Measurements from ENCODE around the gene ZSWIM6.

The ZSWIM6 gene

DNA sequence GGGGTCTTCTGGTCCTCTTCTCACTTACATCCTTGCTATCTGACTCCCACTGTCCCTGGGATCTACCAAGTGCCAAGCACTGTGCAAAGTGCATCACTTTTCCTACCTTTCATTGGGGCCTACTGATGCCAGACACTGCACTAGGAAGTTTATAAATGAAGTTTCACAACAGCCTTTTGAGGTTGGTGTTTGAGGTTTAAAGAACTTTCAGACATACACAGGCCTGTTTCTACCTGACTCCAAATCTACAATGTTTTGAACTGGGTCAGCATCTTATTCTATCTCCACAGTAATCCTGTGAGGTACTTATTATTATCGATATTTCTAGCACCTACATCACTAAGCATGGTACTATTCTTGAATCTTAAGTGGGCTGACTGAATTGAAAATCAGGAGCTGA lies 227.7 kb downstream of the ZSWIM6 start:
- no peak for DNase-seq

DNA sequence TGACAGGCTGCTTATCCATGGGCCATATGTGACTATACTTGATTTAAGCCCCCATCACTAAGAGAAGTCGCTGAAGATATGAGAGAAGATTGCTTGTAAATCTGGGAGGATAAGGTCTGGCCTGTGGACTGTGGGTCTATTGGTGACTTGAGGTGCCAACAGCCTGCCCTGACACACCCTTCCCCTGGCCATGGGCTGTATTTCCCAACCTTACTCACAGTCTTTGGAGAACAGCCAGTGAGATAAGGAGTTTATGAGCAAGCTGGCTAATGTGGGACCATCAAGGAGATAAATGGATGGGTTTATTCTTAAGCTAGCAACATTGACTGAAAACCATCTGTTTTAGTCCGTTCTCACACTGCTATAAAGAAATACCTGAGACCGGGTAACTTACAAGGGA lies 231.3 kb downstream of the ZSWIM6 start:
- DNase-seq: no peak

DNA sequence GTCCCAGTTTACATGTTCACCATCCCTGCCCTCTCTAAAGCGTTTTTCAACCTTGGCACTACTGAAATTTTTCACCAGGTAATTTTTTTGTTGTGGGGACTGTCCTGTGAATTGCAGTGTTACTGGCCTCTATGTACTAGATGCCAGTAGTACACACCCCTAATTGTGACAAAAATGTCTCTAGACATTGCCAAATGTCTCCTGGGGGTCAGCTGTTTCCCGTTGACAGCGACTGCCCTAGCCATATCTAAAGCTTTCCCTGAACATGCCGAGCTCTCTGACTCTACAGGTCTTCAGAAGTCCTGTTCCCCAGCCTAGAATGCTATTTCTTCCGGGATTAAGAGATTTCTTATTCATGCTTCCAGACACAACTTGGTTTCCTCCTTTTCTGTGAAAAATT lies 235.3 kb downstream of the ZSWIM6 start:
- DNase-seq: no peak

DNA sequence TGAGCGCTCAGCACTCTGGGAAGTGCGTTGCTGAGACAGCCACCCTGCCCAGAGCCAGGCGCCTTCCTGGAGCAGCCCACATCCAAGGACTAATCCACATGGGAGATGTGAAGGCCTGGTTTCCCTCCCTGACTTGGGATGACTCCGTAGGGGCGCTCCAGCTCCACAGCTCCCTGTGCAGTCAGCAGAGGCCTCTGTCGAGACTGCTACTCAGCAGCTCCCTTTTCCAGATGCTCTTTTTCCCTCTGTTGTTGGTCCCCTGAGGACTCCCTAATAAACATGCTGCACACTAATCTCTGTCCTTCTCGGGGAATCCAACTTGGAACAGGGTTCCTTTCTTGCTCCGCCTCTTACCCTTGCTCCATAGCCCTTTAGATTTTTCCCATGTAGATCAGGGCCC lies 237.3 kb downstream of the ZSWIM6 start:
- DNase-seq: no peak

DNA sequence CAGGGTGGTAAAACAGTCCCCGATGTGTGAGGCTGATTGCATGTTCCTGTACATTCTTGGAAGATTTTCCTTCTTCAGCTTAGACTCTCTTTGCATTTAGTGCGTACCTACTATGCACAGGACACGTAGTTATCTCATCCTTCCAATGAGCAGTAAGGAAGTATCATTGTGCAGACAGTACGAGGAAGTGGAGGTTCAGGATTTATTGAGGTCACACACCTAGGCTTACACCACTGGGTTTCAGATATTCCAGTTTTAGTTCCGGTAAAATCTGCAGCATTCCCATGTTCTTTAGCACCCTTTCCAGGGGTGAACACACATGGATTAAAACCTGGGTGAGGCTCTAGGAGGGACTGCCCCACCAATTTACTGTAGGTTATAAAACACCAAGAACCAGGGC lies 238.7 kb downstream of the ZSWIM6 start:
- DNase-seq: no peak

DNA sequence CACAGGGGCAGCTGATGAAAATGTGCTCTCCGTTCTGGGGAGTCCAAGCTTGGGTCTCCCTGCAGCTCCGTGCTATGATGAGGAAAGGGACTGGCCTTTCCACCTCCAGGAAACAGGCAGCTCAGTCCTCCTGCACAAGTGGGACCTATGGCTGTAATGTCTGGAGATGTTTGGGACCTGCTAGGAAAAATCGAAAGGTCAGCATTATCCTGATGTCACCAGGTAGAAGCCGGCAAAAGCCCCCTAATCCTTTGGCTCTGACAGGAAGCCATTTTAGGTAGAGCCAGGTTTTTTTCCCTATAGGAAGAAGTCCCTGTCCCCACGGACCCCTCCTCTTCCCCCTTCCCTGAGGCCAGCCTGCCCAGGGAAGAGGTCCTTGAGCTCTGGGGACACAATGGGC lies 240.9 kb downstream of the ZSWIM6 start:
- no peak for DNase-seq

DNA sequence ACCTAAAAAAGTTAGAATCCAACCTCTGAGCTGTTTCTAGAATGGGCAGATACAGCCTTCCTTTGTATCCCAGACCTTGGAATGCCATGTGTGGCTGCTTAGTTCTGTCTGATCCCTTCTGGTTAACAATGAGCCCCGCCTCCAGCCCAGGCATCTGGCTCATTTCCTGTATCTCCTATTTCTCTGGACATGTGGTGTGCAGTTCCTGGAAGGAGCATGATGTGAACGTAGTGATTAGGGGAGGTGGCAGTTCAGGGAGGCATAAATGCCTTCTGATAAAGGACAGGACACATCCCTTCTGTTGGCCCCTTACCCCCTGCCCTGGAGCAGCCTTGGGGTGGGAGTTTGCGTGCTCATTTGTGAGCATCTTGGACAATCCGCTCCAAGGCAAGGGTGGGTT lies 243.0 kb downstream of the ZSWIM6 start:
- peak; percentile 84 for DNase-seq

DNA sequence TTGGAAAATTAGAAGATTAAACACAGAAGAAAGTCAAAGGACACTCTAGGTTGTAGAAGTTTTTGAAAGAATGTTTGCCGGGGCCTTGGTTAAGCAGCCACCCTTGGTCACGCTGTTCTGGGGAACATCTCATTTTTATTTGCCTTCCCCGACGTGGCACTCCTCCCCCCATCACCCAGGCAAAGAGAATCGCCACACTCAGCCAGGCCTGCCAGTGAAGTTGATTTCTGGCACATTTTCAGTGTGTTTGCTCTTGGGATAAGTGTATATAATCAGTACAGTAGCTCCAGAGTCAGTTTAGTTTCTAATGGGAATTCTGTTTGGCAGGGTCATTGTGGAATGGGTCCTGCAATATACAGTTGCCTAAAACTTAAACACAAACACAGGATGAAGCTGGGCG lies 243.5 kb downstream of the ZSWIM6 start:
- no peak for DNase-seq

DNA sequence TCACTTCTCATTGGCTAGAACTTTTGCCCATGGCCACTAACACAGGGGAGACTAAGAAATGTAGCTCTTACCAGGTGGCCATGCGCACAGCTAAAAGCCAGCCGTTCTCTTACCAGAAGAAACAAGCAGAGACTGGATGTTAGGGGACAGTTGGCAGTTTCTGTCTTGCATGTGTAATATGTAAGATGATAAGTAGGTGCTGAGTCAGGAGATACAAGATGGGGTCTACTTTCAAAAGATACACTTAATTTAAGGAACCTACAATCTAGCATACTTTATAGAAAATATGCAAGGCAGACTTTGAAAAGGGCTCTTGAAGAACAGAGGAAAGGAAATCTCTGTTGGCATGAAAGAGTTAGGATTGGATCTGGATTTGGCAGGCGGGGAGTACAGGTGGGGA lies 244.5 kb downstream of the ZSWIM6 start:
- no peak for DNase-seq

DNA sequence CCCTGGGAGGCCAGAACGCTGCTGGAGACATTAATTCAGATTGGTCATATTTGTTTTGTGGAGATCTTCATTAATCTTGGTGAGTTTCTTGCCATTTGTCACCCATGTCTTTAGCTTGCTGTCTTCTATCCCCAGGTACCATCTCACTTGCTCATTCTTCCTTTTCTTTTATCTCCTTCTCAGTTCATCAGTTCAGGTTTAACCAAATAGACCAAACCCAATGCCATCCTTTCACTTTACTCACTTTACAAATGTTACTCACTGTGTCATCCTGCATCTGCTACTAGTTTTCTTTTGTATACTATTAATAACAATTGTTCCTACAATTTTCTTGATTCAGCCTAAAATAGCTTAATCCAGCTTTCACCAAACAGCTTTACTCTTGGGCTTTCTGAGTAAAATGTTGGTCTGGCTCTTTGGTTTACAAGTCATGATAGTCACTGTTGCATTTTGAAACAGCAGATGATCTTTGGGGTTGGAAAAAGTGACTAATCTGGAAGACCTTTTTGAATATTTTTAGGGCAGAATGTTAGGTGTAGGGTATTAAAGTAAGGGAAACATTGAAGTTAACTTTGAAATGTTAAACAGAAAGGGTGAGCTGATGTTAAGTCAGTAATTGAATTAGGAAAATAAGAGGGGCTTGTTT lies 246.9 kb downstream of the ZSWIM6 start:
- no peak for DNase-seq

DNA sequence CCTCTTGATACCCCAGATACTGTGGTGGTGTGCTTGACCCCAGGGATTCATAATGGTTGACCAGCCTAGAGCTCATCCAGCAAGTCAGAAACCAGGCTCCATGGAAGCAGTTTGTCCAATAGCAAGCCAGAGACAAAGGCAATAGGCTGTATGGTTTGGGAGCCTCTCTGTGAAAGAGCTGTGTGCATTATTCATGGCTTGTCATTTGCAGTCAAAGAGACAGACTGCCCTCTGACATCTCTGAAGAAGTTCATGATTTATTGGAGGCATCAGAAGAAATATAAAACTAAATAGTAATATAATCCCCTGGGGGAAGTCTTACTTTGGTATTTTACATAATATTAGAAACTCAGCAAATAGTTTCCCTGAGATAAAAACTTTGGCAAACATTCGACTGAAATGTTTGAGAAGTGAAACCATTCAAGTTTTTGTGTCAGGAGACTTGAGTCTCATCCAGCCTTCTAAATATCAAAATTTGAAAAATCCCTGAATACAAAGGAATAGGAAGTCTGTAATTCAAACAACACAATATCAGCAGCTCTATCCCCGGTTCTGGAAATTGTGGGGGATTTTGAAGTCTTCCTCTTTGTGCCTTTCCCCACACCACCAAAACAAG lies 250.3 kb downstream of the ZSWIM6 start:
- DNase-seq: peak; percentile 46

DNA sequence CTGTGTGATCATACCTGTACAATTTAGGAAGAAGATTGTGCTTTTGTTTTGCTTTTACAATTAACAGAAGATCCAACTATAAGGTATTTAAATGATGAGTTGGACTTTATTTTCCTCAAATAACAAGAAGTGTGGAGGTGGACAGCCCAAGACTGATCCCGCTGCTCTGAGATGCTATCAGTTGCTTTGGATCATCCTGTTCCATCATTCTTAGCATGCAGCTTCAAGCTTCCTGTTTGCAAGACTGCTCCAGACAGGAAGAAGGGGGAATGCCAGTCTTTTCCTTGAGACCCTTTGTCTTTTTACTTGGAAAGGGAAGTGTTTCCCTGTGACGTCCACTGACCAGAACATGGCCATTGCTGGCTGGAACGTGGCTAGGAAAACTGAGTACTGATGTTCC lies 250.8 kb downstream of the ZSWIM6 start:
- DNase-seq: no peak

DNA sequence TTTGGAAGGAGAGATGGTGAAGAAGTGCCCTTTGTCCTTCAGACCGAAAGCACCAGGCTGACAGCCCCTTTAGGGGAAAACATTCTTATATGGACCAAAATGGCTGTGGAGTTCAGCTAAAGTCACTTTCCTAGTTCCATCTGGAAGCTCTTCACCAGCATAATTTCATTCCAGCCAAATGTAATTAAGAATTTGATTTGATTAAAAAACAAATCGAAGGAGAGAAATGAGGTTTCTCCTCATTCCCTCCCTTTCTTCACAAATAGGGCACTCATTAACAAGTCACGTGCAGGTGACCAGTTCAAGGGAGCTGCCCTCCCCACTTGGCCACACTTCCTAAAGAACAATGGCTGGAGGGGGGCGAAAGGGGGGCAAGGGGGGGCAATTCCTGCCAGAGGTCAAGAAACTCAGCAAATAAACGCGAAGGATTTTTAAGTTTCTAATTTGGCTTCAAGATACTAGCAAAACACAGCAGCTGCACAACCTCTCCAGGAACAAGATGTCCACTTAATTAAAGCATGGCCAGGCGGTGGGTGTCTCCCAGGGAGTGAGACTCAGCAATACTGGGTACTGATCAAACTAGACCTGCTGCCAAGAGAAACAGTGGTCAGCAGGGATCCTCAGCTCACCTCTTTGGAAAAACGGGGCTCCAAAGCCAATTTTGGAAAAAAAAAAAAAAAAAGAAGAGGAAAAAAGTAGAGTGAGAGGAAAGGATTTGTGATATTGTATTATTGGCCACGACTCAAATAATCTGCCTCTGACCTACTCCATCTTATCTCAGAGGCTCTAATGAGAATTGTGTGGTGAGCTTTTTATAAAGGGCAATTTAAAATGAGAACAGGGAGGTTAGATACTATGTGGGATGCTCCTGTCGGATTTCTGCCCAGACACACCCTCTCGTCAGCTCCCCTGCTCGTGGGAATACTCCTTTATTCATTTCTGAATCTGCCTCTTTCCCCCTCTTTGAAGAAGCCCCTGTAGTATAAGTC lies 254.3 kb downstream of the ZSWIM6 start:
- DNase-seq: no peak

DNA sequence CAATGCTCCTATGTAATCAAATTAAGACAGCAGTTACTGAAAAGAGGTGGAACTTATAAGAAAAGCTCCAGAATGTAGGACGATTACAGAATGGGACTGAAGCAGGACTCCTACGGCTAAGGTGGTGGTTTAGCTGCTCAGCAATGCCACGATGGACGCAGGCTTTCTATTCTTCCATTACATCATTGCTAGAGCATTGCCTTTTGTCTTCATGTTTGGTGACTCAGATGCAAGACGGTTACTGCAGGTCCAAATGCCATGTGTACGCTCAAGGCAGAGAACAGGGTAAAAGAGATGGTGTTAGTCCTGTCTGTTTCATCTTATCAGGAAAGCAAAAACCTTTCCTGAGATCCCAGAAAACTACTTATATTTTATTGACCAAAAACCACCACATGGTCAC lies 255.1 kb downstream of the ZSWIM6 start:
- no peak for DNase-seq

DNA sequence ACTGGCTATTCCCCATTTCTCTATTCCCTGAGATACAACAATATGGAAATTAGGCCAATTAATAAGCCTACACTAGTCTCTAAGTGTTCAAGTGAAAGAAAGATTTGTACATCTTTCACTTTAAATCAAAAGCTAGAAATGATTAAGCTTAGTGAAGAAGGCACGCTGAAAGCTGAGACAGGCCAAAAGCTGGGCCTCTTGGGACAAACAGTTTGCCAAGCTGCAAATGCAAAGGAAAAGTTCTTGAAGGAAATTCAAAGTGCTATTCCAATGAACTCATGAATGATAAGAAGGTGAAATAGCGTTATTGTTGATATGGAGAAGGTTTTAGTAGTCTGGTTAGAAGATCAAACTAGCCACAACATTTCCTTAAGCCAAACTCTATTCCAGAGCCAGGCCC lies 256.2 kb downstream of the ZSWIM6 start:
- DNase-seq: no peak

DNA sequence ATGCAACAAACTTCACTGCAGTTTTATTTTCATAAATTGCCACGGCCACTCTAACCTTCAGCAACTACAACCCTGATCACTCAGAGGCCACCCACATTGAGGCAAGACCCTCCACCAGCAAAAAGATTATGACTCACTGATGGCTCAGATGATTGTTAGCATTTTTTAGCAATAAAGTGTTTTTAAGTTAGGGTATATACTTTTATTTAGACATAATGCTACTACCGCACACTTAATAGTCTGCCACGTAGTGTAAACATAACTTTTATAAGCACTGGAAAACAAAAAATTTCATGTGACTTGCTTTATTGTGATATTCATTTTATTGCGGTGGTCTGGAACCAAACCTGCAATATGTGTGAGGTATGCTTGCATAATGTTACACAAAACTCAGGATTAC lies 257.9 kb downstream of the ZSWIM6 start:
- DNase-seq: peak; percentile 27

DNA sequence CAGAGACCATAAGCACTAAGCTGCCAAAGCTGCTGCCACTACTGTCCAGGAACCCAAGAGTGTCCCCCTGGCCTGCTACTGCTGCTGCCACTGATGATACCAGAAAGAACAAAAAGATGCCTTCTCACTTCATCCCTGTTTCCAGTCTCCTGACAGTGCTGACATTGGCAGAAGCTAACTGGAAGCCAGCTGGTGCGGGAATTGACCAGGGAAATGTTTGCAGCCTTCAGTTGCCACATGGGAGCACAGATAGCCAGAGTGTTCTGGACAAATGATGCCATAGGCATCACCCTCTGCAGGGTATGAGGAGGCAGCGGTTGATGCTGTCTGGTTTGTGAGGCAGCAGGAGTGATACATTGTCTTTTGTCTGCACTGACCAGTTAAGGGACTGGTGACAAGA lies 258.4 kb downstream of the ZSWIM6 start:
- no peak for DNase-seq

DNA sequence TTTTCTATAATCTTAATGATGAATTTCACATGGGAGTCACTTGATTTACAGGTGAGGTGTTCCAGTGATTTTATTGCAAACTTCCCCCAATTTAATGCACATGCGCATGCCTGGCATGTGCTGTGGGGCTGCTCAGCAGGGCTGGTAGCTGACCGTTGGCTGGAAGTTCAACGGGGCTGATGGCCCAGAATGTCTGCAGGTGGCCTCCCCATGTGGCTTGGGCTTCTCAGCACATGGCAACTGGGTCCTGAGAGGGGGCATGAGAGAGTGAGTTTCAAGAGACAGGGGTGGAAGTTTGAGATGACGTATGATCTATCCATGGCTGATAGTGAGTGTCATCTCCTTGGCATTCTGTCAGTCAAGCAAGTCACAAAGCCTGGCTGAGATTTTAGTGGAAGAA lies 259.8 kb downstream of the ZSWIM6 start:
- no peak for DNase-seq

DNA sequence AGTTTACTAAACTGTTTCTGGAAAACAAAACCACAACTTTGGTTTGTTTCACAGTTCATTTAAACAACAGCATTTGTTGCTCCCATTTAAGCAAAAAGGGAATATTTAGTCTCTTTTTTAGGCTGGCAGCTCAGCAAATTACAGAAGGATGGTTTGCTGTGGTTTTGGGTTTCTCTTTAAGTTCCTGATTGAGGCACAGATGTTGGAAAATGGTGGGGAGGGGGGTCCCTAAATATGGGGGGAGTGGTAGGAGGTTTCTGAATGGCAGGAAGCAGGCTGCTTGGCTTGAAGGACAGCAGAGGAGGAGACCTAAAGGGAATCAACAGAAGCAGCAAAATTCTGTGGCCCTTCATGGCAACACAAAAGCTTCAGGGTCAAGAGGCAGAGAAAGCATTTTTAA lies 263.4 kb downstream of the ZSWIM6 start:
- DNase-seq: no peak

Data from fibroblast of skin of scalp (primary cell).